ENCODE results near the gene TFF3.

TFF3 gene

GRCh38 chr21:42266971-42267556, 48.1 kb downstream of the TFF3 start:
- no peak for DNase-seq (ENCODE audit: low read depth)

- no peak for DNase-seq (ENCODE audit: low read depth)
Measured at GRCh38 chr21:42265231-42265812, 49.9 kb downstream of the TFF3 start.

- no peak for DNase-seq (ENCODE audit: low read depth)
Measured at GRCh38 chr21:42264245-42265195, 50.7 kb downstream of the TFF3 start.

- no peak for DNase-seq (ENCODE audit: low read depth)
Measured at GRCh38 chr21:42263591-42264131, 51.5 kb downstream of the TFF3 start.

GRCh38 chr21:42262831-42263231, 52.4 kb downstream of the TFF3 start:
- no peak for DNase-seq (ENCODE audit: low read depth)

GRCh38 chr21:42261829-42262200, 53.4 kb downstream of the TFF3 start:
- no peak for DNase-seq (ENCODE audit: low read depth)
